GM19397 (cell line): ENCODE measurements around the gene POLD2.

Source experiments
- ATAC-seq: cut with Tn5 transposase; IDR thresholded peaks from one replicate; pipeline ENCODE4 v1.9.1; 2021; ENCODE audit warnings: mild to moderate bottlenecking, moderate library complexity; ENCODE audit not compliant: unreplicated experiment

The POLD2 gene

DNA sequence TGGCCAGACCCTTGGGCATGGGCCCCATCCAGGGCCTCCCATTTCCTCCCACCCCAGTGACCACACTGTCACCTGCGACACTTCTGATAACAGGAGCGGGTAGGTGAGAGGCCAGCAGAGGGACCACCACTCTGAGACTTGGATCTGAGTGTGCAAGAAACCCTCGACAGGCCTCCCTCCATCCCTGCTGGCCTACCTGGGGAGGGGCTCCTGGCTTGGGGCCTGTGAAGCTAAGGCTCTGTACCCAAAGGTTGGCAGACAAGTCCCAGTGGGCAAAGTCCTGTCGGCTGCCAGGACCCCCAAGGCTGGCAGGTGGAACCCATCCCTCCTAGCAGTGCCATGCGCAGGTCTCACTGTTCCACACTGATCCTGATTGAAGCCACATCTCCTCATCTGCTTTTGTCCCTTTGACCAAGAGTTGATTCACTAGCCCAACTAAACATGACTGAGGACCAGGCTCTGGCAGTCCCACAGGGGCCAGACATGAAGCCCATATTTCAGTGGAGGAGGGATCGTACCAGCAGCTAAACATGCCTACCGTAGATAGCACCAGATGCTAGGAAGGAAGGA is 56.8 kb downstream of the POLD2 start:
- no peak for ATAC-seq

- ATAC-seq: no peak
Measured at GRCh38 chr7:44066111-44066460, 57.3 kb downstream of the POLD2 start.

GRCh38 chr7:44065431-44066110 is 57.8 kb downstream of the POLD2 start, which contains the start of gene PGAM2:
PGAM2 (minus strand) TSS chr7:44065567; CDS start chr7:44065529, 38 bp downstream.
- no peak for ATAC-seq

DNA sequence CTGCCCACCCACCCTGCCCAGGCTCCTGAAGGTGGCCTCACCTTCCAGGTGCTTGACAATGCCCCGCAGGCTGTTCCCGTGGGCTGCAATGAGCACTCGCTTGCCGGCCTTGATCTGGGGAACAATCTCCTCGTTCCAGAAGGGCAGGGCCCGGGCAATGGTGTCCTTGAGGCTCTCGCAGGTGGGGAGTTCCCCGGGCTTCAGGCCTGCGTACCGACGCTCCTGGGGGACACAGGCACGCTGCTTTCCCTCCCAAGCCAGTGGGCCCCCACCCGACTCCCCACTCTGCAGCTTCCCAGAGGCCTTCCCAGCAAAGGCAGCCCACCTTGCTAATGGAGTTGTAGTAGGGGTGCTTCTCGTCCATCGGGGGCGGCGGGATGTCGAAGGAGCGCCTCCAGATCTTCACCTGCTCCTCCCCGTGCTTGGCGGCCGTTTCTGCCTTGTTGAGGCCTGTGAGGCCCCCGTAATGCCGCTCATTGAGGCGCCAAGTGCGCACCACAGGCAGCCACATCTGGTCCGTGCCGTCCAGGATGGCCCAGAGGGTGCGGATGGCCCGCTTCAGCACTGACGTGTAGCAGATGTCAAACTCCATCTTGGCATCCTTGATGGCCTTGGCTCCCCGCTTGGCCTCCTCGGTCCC is 58.4 kb downstream of the POLD2 start:
- no peak for ATAC-seq
